ENCODE measurements around the gene MYO5B. TPM values are rescaled to one million over a fixed set of nuclear protein-coding genes. Genes with fewer than 3 reads are reported as not detected.
"Not testable (repeated sequence)": the region's sequence is repeated elsewhere in the genome, so short reads cannot be mapped to it uniquely, and the experiment has no call there.

MYO5B gene
- total RNA-seq, 1 donor from 2014 or later: 6.7 TPM

DNA sequence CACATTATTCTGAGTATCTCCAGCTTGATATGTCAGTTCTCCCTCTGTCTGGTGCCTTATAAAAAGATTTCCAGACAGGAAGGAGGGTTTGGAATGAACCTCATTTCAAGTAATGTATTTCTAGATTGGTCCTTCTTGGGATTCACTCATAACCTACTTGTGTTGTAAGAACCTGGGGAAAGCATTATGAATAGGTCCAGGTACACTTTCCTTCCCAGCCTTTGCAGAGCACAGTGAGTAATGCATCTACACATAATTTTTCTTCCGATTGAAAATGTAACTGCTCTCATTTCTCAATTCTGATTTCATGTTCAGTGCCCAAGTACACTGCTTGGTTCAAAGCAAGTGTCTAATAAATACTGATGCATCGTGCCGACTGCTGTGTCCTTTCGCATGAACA, 356.6 kb downstream of the MYO5B start:
- H3K27me3 ChIP-seq: no peaks in the 10 kb centered on the region
- no peaks in the 10 kb centered on the region for H4K20me1 ChIP-seq (ENCODE audit: low read depth)
- no peaks in the 10 kb centered on the region for H3K79me2 ChIP-seq (ENCODE audit: low read depth)
- H3K9me3 Mint-ChIP-seq: no peaks in the 10 kb centered on the region
- H3K4me2 ChIP-seq: no peak overlapping the region
- H3K4me3 ChIP-seq: no peak overlapping the region
- DNase-seq (ENCODE audit: low spot score): no peak
- H3K9me3 ChIP-seq (ENCODE audit: low read depth): no peaks in the 10 kb centered on the region
- TF ChIP-seq EZH2phosphoT487 (IDR thresholded peaks at IDR 0.05): no peak
- TF ChIP-seq, protein P1, sequence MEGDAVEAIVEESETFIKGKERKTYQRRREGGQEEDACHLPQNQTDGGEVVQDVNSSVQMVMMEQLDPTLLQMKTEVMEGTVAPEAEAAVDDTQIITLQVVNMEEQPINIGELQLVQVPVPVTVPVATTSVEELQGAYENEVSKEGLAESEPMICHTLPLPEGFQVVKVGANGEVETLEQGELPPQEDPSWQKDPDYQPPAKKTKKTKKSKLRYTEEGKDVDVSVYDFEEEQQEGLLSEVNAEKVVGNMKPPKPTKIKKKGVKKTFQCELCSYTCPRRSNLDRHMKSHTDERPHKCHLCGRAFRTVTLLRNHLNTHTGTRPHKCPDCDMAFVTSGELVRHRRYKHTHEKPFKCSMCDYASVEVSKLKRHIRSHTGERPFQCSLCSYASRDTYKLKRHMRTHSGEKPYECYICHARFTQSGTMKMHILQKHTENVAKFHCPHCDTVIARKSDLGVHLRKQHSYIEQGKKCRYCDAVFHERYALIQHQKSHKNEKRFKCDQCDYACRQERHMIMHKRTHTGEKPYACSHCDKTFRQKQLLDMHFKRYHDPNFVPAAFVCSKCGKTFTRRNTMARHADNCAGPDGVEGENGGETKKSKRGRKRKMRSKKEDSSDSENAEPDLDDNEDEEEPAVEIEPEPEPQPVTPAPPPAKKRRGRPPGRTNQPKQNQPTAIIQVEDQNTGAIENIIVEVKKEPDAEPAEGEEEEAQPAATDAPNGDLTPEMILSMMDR (IDR thresholded peaks at IDR 0.05): no peak
- TF ChIP-seq EZH2 (IDR thresholded peaks at IDR 0.05): no peak
- peaks cover 2% of the 10 kb centered on the region for H3K36me3 Mint-ChIP-seq
- H3K36me3 ChIP-seq: no peaks in the 10 kb centered on the region
- H3K9ac ChIP-seq: no peak overlapping the region
- H3K27ac Mint-ChIP-seq: no peak overlapping the region
- no peak overlapping the region for H3K4me3 Mint-ChIP-seq
- no peaks in the 10 kb centered on the region for H3K4me1 ChIP-seq
- H3F3A ChIP-seq (ENCODE audit: low read depth): no peaks in the 10 kb centered on the region
- H2AFZ ChIP-seq (replicated peaks): no peak overlapping the region
- no peaks in the 10 kb centered on the region for H3K27me3 Mint-ChIP-seq (ENCODE audit: insufficient read depth, low read depth)
- peaks cover 2% of the 10 kb centered on the region for H3K4me1 Mint-ChIP-seq
- no peak overlapping the region for H3K27ac ChIP-seq

DNA sequence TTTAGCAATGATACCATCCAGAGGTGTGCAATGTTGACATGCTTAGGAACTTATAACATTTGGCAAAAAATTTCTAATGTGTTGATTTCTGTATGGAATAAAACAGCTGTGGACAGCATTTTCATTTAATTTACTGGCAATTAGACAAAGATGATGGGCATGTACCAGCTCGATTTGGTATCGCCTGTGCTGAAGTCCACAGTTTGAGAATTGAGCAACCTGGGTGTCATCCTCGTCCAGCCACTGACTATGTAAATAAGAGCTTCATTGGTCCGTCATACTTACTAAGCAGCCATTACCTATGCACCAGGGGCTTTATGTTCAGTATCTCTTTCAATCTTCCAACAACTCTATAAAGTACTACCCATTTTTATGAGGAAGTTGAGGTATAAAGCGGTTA, 357.1 kb downstream of the MYO5B start:
- no peak overlapping the region for H3K27ac Mint-ChIP-seq
- Histone ChIP-seq H3K4me2 (no peak overlapping the region), H3K9me3 (ENCODE audit: low read depth) (no peaks in the 10 kb centered on the region), H2AFZ (replicated peaks) (no peak overlapping the region), H3K79me2 (ENCODE audit: low read depth) (no peaks in the 10 kb centered on the region), H4K20me1 (ENCODE audit: low read depth) (no peaks in the 10 kb centered on the region), H3K36me3 (no peaks in the 10 kb centered on the region), H3K9ac (no peak overlapping the region), H3F3A (ENCODE audit: low read depth) (no peaks in the 10 kb centered on the region), H3K4me3 (no peak overlapping the region), H3K27ac (no peak overlapping the region), H3K27me3 (no peaks in the 10 kb centered on the region), H3K4me1 (no peaks in the 10 kb centered on the region)
- H3K9me3 Mint-ChIP-seq: no peaks in the 10 kb centered on the region
- DNase-seq (ENCODE audit: low spot score): no peak
- TF ChIP-seq, protein P1 (IDR thresholded peaks at IDR 0.05): no peak
- no peak for TF ChIP-seq EZH2phosphoT487 (IDR thresholded peaks at IDR 0.05)
- no peak for TF ChIP-seq EZH2 (IDR thresholded peaks at IDR 0.05)
- H3K36me3 Mint-ChIP-seq: peaks cover 2% of the 10 kb centered on the region
- H3K4me1 Mint-ChIP-seq: peaks cover 2% of the 10 kb centered on the region
- H3K4me3 Mint-ChIP-seq: no peak overlapping the region
- no peaks in the 10 kb centered on the region for H3K27me3 Mint-ChIP-seq (ENCODE audit: insufficient read depth, low read depth)

DNA sequence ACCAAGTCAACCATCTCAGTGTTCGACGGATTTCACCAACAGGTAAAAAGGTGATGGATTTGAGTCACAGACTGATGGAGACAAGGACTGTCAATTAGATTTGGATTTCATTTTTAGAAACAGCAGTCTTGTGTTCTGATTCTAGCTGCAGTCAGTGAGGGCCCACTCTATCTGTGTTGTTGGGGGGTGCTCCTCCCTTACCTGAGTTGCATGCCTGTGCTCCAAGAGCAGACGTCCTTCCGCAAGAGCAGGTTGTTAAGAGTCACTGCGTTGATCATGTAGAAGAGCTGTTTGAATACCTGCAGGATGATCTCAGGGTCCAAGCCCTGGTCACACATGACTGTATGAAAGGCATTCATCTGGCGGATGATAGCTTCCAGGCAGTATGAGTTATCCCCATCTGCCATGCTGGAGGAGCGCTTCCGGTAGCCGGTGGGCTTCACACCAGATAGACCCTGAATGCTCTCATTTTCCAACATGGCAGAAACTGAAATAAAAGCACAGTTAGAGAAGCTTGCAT, 357.6 kb downstream of the MYO5B start:
- H3K36me3 ChIP-seq; H3K4me3 Mint-ChIP-seq; H3K27me3 ChIP-seq; H3K9me3 ChIP-seq (ENCODE audit: low read depth); H3K4me3 ChIP-seq; H3K36me3 Mint-ChIP-seq; H3K4me1 ChIP-seq; H3K9me3 Mint-ChIP-seq; H4K20me1 ChIP-seq (ENCODE audit: low read depth); H3K4me2 ChIP-seq; H3F3A ChIP-seq (ENCODE audit: low read depth); H2AFZ ChIP-seq (replicated peaks); H3K4me1 Mint-ChIP-seq; H3K27ac Mint-ChIP-seq; H3K27me3 Mint-ChIP-seq (ENCODE audit: insufficient read depth, low read depth); H3K79me2 ChIP-seq (ENCODE audit: low read depth); H3K9ac ChIP-seq; DNase-seq (ENCODE audit: low spot score); H3K27ac ChIP-seq: not testable (repeated sequence)

DNA sequence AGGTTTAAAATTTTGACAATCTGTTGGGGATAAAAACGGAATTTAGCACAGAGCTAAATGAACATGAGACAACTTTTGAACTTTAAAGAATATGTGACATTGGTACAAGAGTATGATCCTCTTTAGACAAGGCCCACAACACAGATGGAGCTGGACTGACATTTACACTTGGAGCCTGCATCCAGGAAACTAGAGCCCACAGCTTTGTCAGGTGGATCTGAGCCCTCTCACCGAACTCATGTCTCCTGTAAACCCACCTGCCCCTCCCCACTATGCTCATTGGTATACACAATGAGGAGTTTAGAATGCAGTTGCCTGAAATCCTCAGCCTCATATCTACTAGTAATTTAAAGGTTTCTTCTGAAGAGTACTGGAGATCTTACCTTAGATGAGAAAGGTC, 359.5 kb downstream of the MYO5B start:
- Mint-ChIP-seq H3K9me3 (peaks cover 3% of the 10 kb centered on the region), H3K36me3 (peaks cover 2% of the 10 kb centered on the region), H3K4me3 (no peak overlapping the region), H3K27me3 (ENCODE audit: insufficient read depth, low read depth) (no peaks in the 10 kb centered on the region), H3K27ac (no peak overlapping the region), H3K4me1 (peaks cover 2% of the 10 kb centered on the region)
- TF ChIP-seq EZH2phosphoT487 (IDR thresholded peaks at IDR 0.05) (no peak), EZH2 (IDR thresholded peaks at IDR 0.05) (no peak)
- TF ChIP-seq, protein P1 (IDR thresholded peaks at IDR 0.05): no peak
- no peak for DNase-seq (ENCODE audit: low spot score)
- Histone ChIP-seq H3K4me3 (no peak overlapping the region), H3K36me3 (no peaks in the 10 kb centered on the region), H3K27me3 (no peaks in the 10 kb centered on the region), H3K79me2 (ENCODE audit: low read depth) (no peaks in the 10 kb centered on the region), H4K20me1 (ENCODE audit: low read depth) (no peaks in the 10 kb centered on the region), H3K4me2 (no peak overlapping the region), H3K4me1 (no peaks in the 10 kb centered on the region), H3K27ac (no peak overlapping the region), H3K9ac (no peak overlapping the region), H3F3A (ENCODE audit: low read depth) (no peaks in the 10 kb centered on the region), H2AFZ (replicated peaks) (no peak overlapping the region), H3K9me3 (ENCODE audit: low read depth) (peaks cover 2% of the 10 kb centered on the region)
